A549 (cell line): Measurements from ENCODE around the gene CNTNAP2. TPM values are rescaled to one million over a fixed set of nuclear protein-coding genes. Genes with fewer than 3 reads are reported as not detected.

Source experiments
- ATAC-seq, 2 experiments: fragments of 200-7000 bp in 1 of 2; fragments of >200 bp in 1 of 2; cut with Nextera tagmentation in 1 of 2; cut with Tn5 transposase in 1 of 2; 3 replicates each; pipeline versions ENCODE4 v1.8.0 to v1.9.1; 2018 to 2020; ENCODE audit warnings: mild to moderate bottlenecking in 1 of 2, moderate library complexity in 1 of 2
- CTCF ChIA-PET: fragments of 300-600 bp; sonication (Branson Sonifier 250); formaldehyde crosslinking; extraction: SDS; loops from one replicate; lab custom pipeline; 2021; ENCODE audit warnings: antibody characterized with exemption, inconsistent platforms; lab: Yijun Ruan, JAX
- POLR2A ChIA-PET: fragments of 350-600 bp; formaldehyde crosslinking; extraction: SDS; loops from one replicate; lab custom pipeline; 2021; ENCODE audit warnings: antibody characterized with exemption, inconsistent platforms; lab: Yijun Ruan, JAX
- DNase-seq, 2 experiments: peaks; one replicate each; pipeline versions ENCODE4 v3.0.0 to v3.0.0-alpha.2; 2011 to 2016; ENCODE audit warnings: low read depth in 1 of 2, low spot score in 1 of 2
- FAIRE-seq: peaks from 2 replicates; lab custom pipeline; 2011; peaks lifted over from hg19 to GRCh38; lab: Jason Lieb, UNC
- H3K27ac ChIP-seq, 2 experiments: fragments of >200 bp; sonication (Bioruptor Twin); formaldehyde crosslinking; 3 replicates each; pipeline ENCODE4 v1.5.1; 2016 to 2017
- H3K4me1 ChIP-seq: fragments of >200 bp; sonication (Bioruptor Twin); formaldehyde crosslinking; 3 replicates; pipeline ENCODE4 v1.6.1; 2016
- H3K4me2 ChIP-seq: fragments of >200 bp; sonication (Bioruptor Twin); formaldehyde crosslinking; 3 replicates; pipeline ENCODE4 v1.6.1; 2016
- H3K4me3 ChIP-seq: fragments of >200 bp; sonication (Bioruptor Twin); formaldehyde crosslinking; 3 replicates; pipeline ENCODE4 v1.5.1; 2016
- H3K9me3 ChIP-seq: fragments of >200 bp; sonication (Bioruptor Twin); formaldehyde crosslinking; 3 replicates; pipeline ENCODE4 v1.6.1; 2016
- BCL3 ChIP-seq: fragments of >200 bp; sonication (Bioruptor Twin); formaldehyde crosslinking; IDR thresholded peaks from 3 replicates; pipeline ENCODE4 v1.6.1; 2016
- CEBPB ChIP-seq, 2 experiments: fragments of >200 bp in 1 of 2; sonication (Bioruptor Twin) in 1 of 2; formaldehyde crosslinking in 1 of 2; IDR thresholded peaks; 2 replicates each; pipeline ENCODE4 v1.6.1; 2012 to 2016
- CHD2 ChIP-seq: fragments of 150-350 bp; IDR thresholded peaks from 2 replicates; pipeline ENCODE4 v1.6.1; 2014; ENCODE audit warnings: low read length; ENCODE audit not compliant: partially characterized antibody
- E2F6 ChIP-seq: IDR thresholded peaks from 2 replicates; pipeline ENCODE4 v1.6.1; 2012; ENCODE audit warnings: low read depth, borderline replicate concordance
- EHF ChIP-seq: fragments of 250-450 bp; sonication (Bioruptor Pico); IDR thresholded peaks from 2 replicates; pipeline ENCODE4 v1.5.0; 2020; ENCODE audit warnings: mild to moderate bottlenecking
- ELK1 ChIP-seq: fragments of 150-350 bp; IDR thresholded peaks from 2 replicates; pipeline ENCODE4 v1.6.1; 2014; ENCODE audit warnings: low read depth, mild to moderate bottlenecking, low read length
- FOSB ChIP-seq: fragments of 250-450 bp; sonication (Bioruptor Pico); IDR thresholded peaks from 2 replicates; pipeline ENCODE4 v1.5.0; 2020; ENCODE audit warnings: mild to moderate bottlenecking, moderate library complexity
- FOSL2 ChIP-seq, 2 experiments: fragments of 450-650 bp in 1 of 2; fragments of >200 bp in 1 of 2; sonication (Bioruptor Twin) in 1 of 2; formaldehyde crosslinking; IDR thresholded peaks; 2 replicates each; pipeline versions ENCODE4 v1.5.0 to v1.6.1; 2016 to 2020; ENCODE audit warnings: mild to moderate bottlenecking in 1 of 2, moderate library complexity in 1 of 2
- HEYL ChIP-seq: fragments of 250-450 bp; sonication (Bioruptor Pico); IDR thresholded peaks from 2 replicates; pipeline ENCODE4 v1.8.0; 2021; ENCODE audit warnings: mild to moderate bottlenecking, moderate library complexity
- HMGXB4 ChIP-seq: fragments of 250-450 bp; sonication (Bioruptor Pico); IDR thresholded peaks from 2 replicates; pipeline ENCODE4 v1.5.0; 2021; ENCODE audit warnings: mild to moderate bottlenecking, moderate library complexity, borderline replicate concordance
- HOXA7 ChIP-seq: fragments of 250-450 bp; sonication (Bioruptor Pico); IDR thresholded peaks from 2 replicates; pipeline ENCODE4 v1.5.0; 2020; ENCODE audit warnings: mild to moderate bottlenecking, moderate library complexity
- HOXB13 ChIP-seq: fragments of 250-450 bp; sonication (Bioruptor Pico); IDR thresholded peaks from 2 replicates; pipeline ENCODE4 v1.5.0; 2020; ENCODE audit warnings: low read depth, mild to moderate bottlenecking, moderate library complexity
- JUN ChIP-seq, 2 experiments: fragments of >200 bp; sonication (Bioruptor Twin); formaldehyde crosslinking; IDR thresholded peaks; 2 replicates in 1 of 2; 3 replicates in 1 of 2; pipeline ENCODE4 v1.6.1; 2016 to 2017
- KDM1A ChIP-seq: fragments of 200-600 bp; sonication (generic); IDR thresholded peaks from 2 replicates; pipeline ENCODE4 v1.6.1; 2016; ENCODE audit warnings: low read depth, mild to moderate bottlenecking
- MYC ChIP-seq: IDR thresholded peaks from 2 replicates; pipeline ENCODE4 v1.6.1; 2012; ENCODE audit warnings: mild to moderate bottlenecking, inconsistent platforms, low read length, improper control_type of control experiment, borderline replicate concordance
- NFE2L2 ChIP-seq: fragments of 150-350 bp; conservative IDR thresholded peaks from 2 replicates; pipeline ENCODE4 v1.6.1; 2014; ENCODE audit warnings: low read length
- NPAS2 ChIP-seq: fragments of 250-450 bp; sonication (Bioruptor Pico); IDR thresholded peaks from 2 replicates; pipeline ENCODE4 v1.8.0; 2022; ENCODE audit warnings: mild to moderate bottlenecking, moderate library complexity, borderline replicate concordance
- POLR2AphosphoS2 ChIP-seq: conservative IDR thresholded peaks from 2 replicates; pipeline ENCODE4 v1.6.1; 2012; ENCODE audit warnings: low read length, improper control_type of control experiment, inconsistent platforms
- REST ChIP-seq: fragments of 200-600 bp; sonication (generic); IDR thresholded peaks from 2 replicates; pipeline ENCODE4 v1.6.1; 2016; ENCODE audit warnings: antibody characterized with exemption, mild to moderate bottlenecking, moderate library complexity
- SMC3 ChIP-seq: fragments of >200 bp; sonication (Bioruptor Twin); formaldehyde crosslinking; IDR thresholded peaks from 3 replicates; pipeline ENCODE4 v1.6.1; 2018; ENCODE audit warnings: inconsistent platforms
- SREBF2 ChIP-seq: fragments of 450-650 bp; IDR thresholded peaks from 2 replicates; pipeline ENCODE4 v1.6.1; 2014; ENCODE audit warnings: mild to moderate bottlenecking, moderate library complexity
- USF2 ChIP-seq: fragments of 450-650 bp; IDR thresholded peaks from 2 replicates; pipeline ENCODE4 v1.6.1; 2014; ENCODE audit warnings: antibody characterized with exemption
- ZFP36 ChIP-seq: fragments of 450-650 bp; IDR thresholded peaks from 2 replicates; pipeline ENCODE4 v1.6.1; 2014; ENCODE audit warnings: borderline replicate concordance; ENCODE audit not compliant: partially characterized antibody
- ZNF302 ChIP-seq: fragments of 250-450 bp; sonication (Bioruptor Pico); IDR thresholded peaks from 2 replicates; pipeline ENCODE4 v1.9.0; 2021; ENCODE audit warnings: inconsistent platforms, mild to moderate bottlenecking, moderate library complexity
- ZSCAN20 ChIP-seq: fragments of 250-450 bp; sonication (Bioruptor Pico); IDR thresholded peaks from 2 replicates; pipeline ENCODE4 v1.8.0; 2022; ENCODE audit warnings: mild to moderate bottlenecking, moderate library complexity
- WGBS: methylation state at CpG from one replicate; pipeline ENCODE4 v1.1.6; 2017; ENCODE audit errors: missing lambda C conversion rate; 5-methylcytosine and 5-hydroxymethylcytosine counted together
- polyA plus RNA-seq, 4 experiments: library from polyadenylated mRNA; depleted of rRNA in 3 of 4; stranded (reverse); fragments of >200 nt; fragmentation: RNase III in 1 of 4; extraction: RNeasy Plus Mini Kit Qiagen cat#74134 plus additional on column Dnase treatment in 1 of 4; gene quantifications; 2 replicates in 3 of 4; 3 replicates in 1 of 4; pipeline ENCODE4 v1.2.3, GENCODE V29; 2011 to 2017

The CNTNAP2 gene
- polyA plus RNA-seq, 2 of the 4 experiments (the other 2 are of a cell fraction), result 0.05 to 0.13 TPM

GRCh38 chr7:148319316-148319808 lies 2202.8 kb downstream of the CNTNAP2 start:
- ATAC-seq, result no peak
- no peak for TF ChIP-seq CEBPB (IDR thresholded peaks at IDR 0.05)
- no peak for TF ChIP-seq NFE2L2
- TF ChIP-seq E2F6, result no peak
- no peak for TF ChIP-seq HEYL (CRISPR knock-in tag)
- TF ChIP-seq EHF, result no peak
- TF ChIP-seq USF2, result no peak
- TF ChIP-seq ELK1, result no peak
- no peak for TF ChIP-seq CHD2
- TF ChIP-seq FOSL2 (IDR thresholded peaks at IDR 0.05), result no peak
- TF ChIP-seq FOSL2 (CRISPR knock-in tag; IDR thresholded peaks at IDR 0.05), result no peak
- TF ChIP-seq NPAS2, result no peak
- no peak for TF ChIP-seq BCL3
- TF ChIP-seq ZFP36, result no peak
- TF ChIP-seq HOXA7, result no peak
- TF ChIP-seq ZNF302 (CRISPR knock-in tag), result no peak
- H3K27ac ChIP-seq, result no peak overlapping the region
- H3K4me1 ChIP-seq, result no peaks in the 10 kb centered on the region
- ChIA-PET POLR2A (no interaction called here), CTCF (interaction anchor here (1.2 kb wide), 1 partner anchor 13 kb away, joined by 3 read pairs; no protein-coding TSS in a partner anchor)
- FAIRE-seq, result no peak
- WGBS, result 47% methylated on average over 6 of the region's 6 CpGs
- no peak overlapping the region for H3K4me2 ChIP-seq
- H3K9me3 ChIP-seq, result no peaks in the 10 kb centered on the region
- no peak overlapping the region for H3K4me3 ChIP-seq
- DNase-seq, result no peak

GRCh38 chr7:148325208-148325607 lies 2208.6 kb downstream of the CNTNAP2 start:
- Histone ChIP-seq H3K27ac (no peak overlapping the region), H3K4me3 (no peak overlapping the region)
- TF ChIP-seq SREBF2, result no peak
- no peak for TF ChIP-seq KDM1A
- no peak for TF ChIP-seq POLR2AphosphoS2
- TF ChIP-seq FOSB (CRISPR knock-in tag), result no peak
- TF ChIP-seq ZNF302 (CRISPR knock-in tag), result no peak
- TF ChIP-seq HMGXB4 (CRISPR knock-in tag), result no peak
- TF ChIP-seq NPAS2, result no peak
- no peak for TF ChIP-seq REST
- TF ChIP-seq HOXB13, result no peak
- TF ChIP-seq MYC, result no peak
- TF ChIP-seq EHF, result no peak
- TF ChIP-seq FOSL2 (IDR thresholded peaks at IDR 0.05), result no peak
- TF ChIP-seq FOSL2 (CRISPR knock-in tag; IDR thresholded peaks at IDR 0.05), result no peak
- TF ChIP-seq ELK1, result no peak
- TF ChIP-seq ZSCAN20, result no peak
- no peak for TF ChIP-seq HOXA7
- TF ChIP-seq JUN (IDR thresholded peaks at IDR 0.05), result no peak
- no peak for TF ChIP-seq SMC3
- TF ChIP-seq, all 56 proteins: peak for 0
- 0 out of 3 replicates have a peak, but pooled peaks cover 9% of the 10 kb centered on the region for H3K4me1 ChIP-seq
- no peak overlapping the region for H3K4me2 ChIP-seq
- ATAC-seq (no peak), DNase-seq (no peak), FAIRE-seq (no peak)
- 2% methylated on average over 3 of the region's 3 CpGs for WGBS
- ChIA-PET POLR2A (no interaction called here), CTCF (interaction anchor here (0.6 kb wide), 2 partner anchors 81 to 85 kb away, joined by 3 to 5 read pairs; no protein-coding TSS in a partner anchor)
- H3K9me3 ChIP-seq, result no peaks in the 10 kb centered on the region; the same call in 1 of the 3 replicates
